CD8-positive, alpha-beta memory T cell (primary cell): ENCODE measurements around the gene SUGT1. TPM values are rescaled to one million over a fixed set of nuclear protein-coding genes. Genes with fewer than 3 reads are reported as not detected.
"Not testable (repeated sequence)": the region's sequence is repeated elsewhere in the genome, so short reads cannot be mapped to it uniquely, and the experiment has no call there.

ENCODE experiments used
- CTCF ChIA-PET: fragments of 350-600 bp; sonication (Branson Sonifier 250); formaldehyde crosslinking; loops from one replicate; lab custom pipeline; 2021; ENCODE audit warnings: antibody characterized with exemption; lab: Charles Lee
- POLR2A ChIA-PET: fragments of 350-600 bp; sonication (Branson Sonifier 250); formaldehyde crosslinking; loops from one replicate; lab custom pipeline; 2021; ENCODE audit warnings: antibody characterized with exemption; lab: Charles Lee
- DNase-seq, 5 donors: peaks; one replicate each; pipeline versions ENCODE4 v3.0.0 to v3.0.0-alpha.2; 2020 to 2022; ENCODE audit warnings: mixed read lengths in 1 of 5
- H3K27ac ChIP-seq: one replicate; pipeline ENCODE4 v1.7.0; 2013; ENCODE audit warnings: low read depth, mild to moderate bottlenecking, low read length, moderate library complexity
- H3K27me3 ChIP-seq: 2 replicates; pipeline ENCODE4 v1.7.0; 2013; ENCODE audit warnings: low read length, mild to moderate bottlenecking; ENCODE audit not compliant: insufficient read depth, poor library complexity, severe bottlenecking
- H3K36me3 ChIP-seq: 2 replicates; pipeline ENCODE4 v1.7.0; 2013; ENCODE audit warnings: mild to moderate bottlenecking, low read length, moderate library complexity; ENCODE audit not compliant: insufficient read depth
- H3K4me1 ChIP-seq: 2 replicates; pipeline ENCODE4 v1.7.0; 2013; ENCODE audit warnings: mild to moderate bottlenecking, low read length, moderate library complexity; ENCODE audit not compliant: insufficient read depth
- H3K4me3 ChIP-seq: 2 replicates; pipeline ENCODE4 v1.7.0; 2013; ENCODE audit warnings: mild to moderate bottlenecking, low read length
- H3K9me3 ChIP-seq: 2 replicates; pipeline ENCODE4 v1.7.0; 2013; ENCODE audit warnings: mild to moderate bottlenecking, low read length
- H3K27ac Mint-ChIP-seq, 8 donors: one replicate each; pipeline ENCODE4 v1.8.0; 2020 to 2021; ENCODE audit warnings: mixed read lengths in 8 of 8, mild to moderate bottlenecking in 6 of 8, inconsistent platforms in 3 of 8, moderate library complexity in 3 of 8
- H3K27me3 Mint-ChIP-seq, 2 donors: one replicate each; pipeline ENCODE4 v1.8.0; 2020 to 2021; ENCODE audit warnings: mixed read lengths in 2 of 2, mild to moderate bottlenecking in 1 of 2, moderate library complexity in 1 of 2
- H3K36me3 Mint-ChIP-seq, 3 donors: one replicate each; pipeline ENCODE4 v1.8.0; 2020 to 2021; ENCODE audit warnings: mixed read lengths in 3 of 3, inconsistent platforms in 1 of 3, mild to moderate bottlenecking in 1 of 3
- H3K4me1 Mint-ChIP-seq, 3 donors: one replicate each; pipeline ENCODE4 v1.8.0; 2020 to 2021; ENCODE audit warnings: mixed read lengths in 3 of 3, inconsistent platforms in 1 of 3, mild to moderate bottlenecking in 1 of 3
- H3K4me3 Mint-ChIP-seq, 7 donors: one replicate each; pipeline ENCODE4 v1.8.0; 2020 to 2021; ENCODE audit warnings: mixed read lengths in 7 of 7, mild to moderate bottlenecking in 6 of 7, moderate library complexity in 4 of 7, inconsistent platforms in 2 of 7
- H3K9me3 Mint-ChIP-seq, 5 donors: one replicate each; pipeline ENCODE4 v1.8.0; 2020 to 2022; ENCODE audit warnings: mixed read lengths in 5 of 5, mild to moderate bottlenecking in 3 of 5, moderate library complexity in 2 of 5, inconsistent platforms in 1 of 5
- polyA plus RNA-seq: library from polyadenylated mRNA; unstranded; fragments of 300-500 nt; fragmentation: Illumina TruSeq; gene quantifications from one replicate; pipeline ENCODE4 v1.2.3, GENCODE V29; 2021
- total RNA-seq, 2 experiments: library from RNA; stranded (reverse); gene quantifications; one replicate each; pipeline ENCODE4 v1.2.3, GENCODE V29; 2021

Gene SUGT1
- total and polyA plus RNA-seq, 3 experiments from 2014 or later: 54.8 to 71.1 (median 66.7) TPM

GRCh38 chr13:52721356-52721755 is 68.7 kb downstream of the SUGT1 start:
- H3K36me3 ChIP-seq, DNase-seq, H3K27me3 ChIP-seq, H3K9me3 ChIP-seq, POLR2A ChIA-PET, H3K4me1 ChIP-seq, H3K27ac ChIP-seq, H3K27ac Mint-ChIP-seq, H3K4me3 ChIP-seq, H3K4me1 Mint-ChIP-seq, H3K4me3 Mint-ChIP-seq: not testable (repeated sequence)
- Mint-ChIP-seq H3K9me3 (peaks cover 12 to 31% (median 28%) of the 10 kb centered on the region in 5 donors), H3K27me3 (peaks cover 31 to 61% of the 10 kb centered on the region in 2 donors), H3K36me3 (peaks cover 0 to 35% (median 0%) of the 10 kb centered on the region in 3 donors)
- CTCF ChIA-PET: interaction anchor here (1.7 kb wide), 1 partner anchor 8 kb away, joined by 5 read pairs; no protein-coding TSS in a partner anchor

DNA sequence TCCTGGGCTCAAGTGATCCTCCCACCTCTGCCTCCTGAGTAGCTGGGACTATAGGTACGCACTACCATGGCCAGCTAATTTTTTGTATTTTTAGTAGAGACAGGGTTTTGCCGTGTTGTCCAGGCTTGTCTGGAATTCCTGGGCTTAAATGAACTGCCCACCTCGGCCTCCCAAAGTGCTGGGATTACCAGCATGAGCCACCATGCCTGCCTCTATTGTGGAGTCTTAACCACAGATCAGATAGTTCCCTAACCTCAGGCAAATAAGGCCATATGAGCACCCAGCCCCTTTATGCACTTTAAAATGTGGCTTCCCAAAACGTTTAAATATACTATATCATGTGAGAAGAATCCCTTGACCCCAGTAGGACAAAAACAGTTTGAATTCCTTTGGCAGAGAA is 70.5 kb downstream of the SUGT1 start:
- Mint-ChIP-seq H3K4me3 (no peak overlapping the region), H3K27ac (no peak overlapping the region), H3K36me3 (peaks cover 0 to 23% (median 0%) of the 10 kb centered on the region in 3 donors), H3K9me3 (peaks cover 12 to 23% (median 16%) of the 10 kb centered on the region in 5 donors), H3K27me3 (peaks cover 31 to 46% of the 10 kb centered on the region in 2 donors), H3K4me1 (no peaks in the 10 kb centered on the region)
- Histone ChIP-seq H3K36me3 (no peaks in the 10 kb centered on the region), H3K27ac (no peak overlapping the region), H3K9me3 (no peaks in the 10 kb centered on the region), H3K4me3 (no peak overlapping the region), H3K27me3 (no peaks in the 10 kb centered on the region), H3K4me1 (no peaks in the 10 kb centered on the region)
- POLR2A ChIA-PET: no interaction called here
- CTCF ChIA-PET: interaction anchor here (1.7 kb wide), 1 partner anchor 10 kb away, joined by 5 read pairs; no protein-coding TSS in a partner anchor
- DNase-seq: no peak

- ChIA-PET CTCF (no interaction called here), POLR2A (no interaction called here)
- H3K4me1 ChIP-seq: no peaks in the 10 kb centered on the region
- Mint-ChIP-seq H3K27ac (no peak overlapping the region), H3K4me3 (no peak overlapping the region), H3K27me3 (peaks cover 17 to 27% of the 10 kb centered on the region in 2 donors), H3K4me1 (peaks cover 0 to 4% (median 3%) of the 10 kb centered on the region in 3 donors), H3K36me3 (peaks cover 0 to 6% (median 0%) of the 10 kb centered on the region in 3 donors), H3K9me3 (peaks cover 0 to 11% (median 4%) of the 10 kb centered on the region in 5 donors)
- no peaks in the 10 kb centered on the region for H3K36me3 ChIP-seq
- no peaks in the 10 kb centered on the region for H3K27me3 ChIP-seq
- no peak overlapping the region for H3K4me3 ChIP-seq
- H3K9me3 ChIP-seq: no peaks in the 10 kb centered on the region
- DNase-seq: no peak
- H3K27ac ChIP-seq: no peak overlapping the region
Observed at GRCh38 chr13:52725302-52725701, 72.7 kb downstream of the SUGT1 start.

DNA sequence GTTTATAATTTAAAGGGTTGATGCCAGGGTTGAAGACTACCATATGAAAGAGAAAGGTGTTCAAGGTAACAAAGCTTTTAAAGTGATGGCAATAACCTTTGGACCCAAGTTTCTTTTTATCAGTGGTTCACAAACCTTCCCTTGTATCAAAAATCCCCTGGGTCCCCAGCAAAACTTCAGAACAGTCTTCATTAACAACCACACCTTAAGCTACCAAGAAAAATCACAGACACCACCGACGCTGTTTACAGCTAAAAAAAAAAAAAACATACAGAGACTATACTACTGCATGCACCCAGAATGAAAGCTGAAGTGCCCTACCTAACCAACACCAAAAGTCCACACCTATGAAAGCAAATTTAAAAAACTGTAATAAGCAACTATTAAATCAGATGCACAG is 73.6 kb downstream of the SUGT1 start:
- Mint-ChIP-seq H3K36me3 (peaks cover 0 to 6% (median 0%) of the 10 kb centered on the region in 3 donors), H3K27me3 (peaks cover 17 to 25% of the 10 kb centered on the region in 2 donors), H3K4me1 (peaks cover 0 to 4% (median 3%) of the 10 kb centered on the region in 3 donors), H3K9me3 (peaks cover 3 to 11% (median 5%) of the 10 kb centered on the region in 5 donors), H3K4me3 (no peak overlapping the region), H3K27ac (no peak overlapping the region)
- Histone ChIP-seq H3K27ac (no peak overlapping the region), H3K36me3 (no peaks in the 10 kb centered on the region), H3K4me1 (no peaks in the 10 kb centered on the region), H3K27me3 (no peaks in the 10 kb centered on the region), H3K9me3 (no peaks in the 10 kb centered on the region), H3K4me3 (no peak overlapping the region)
- POLR2A ChIA-PET: no interaction called here
- DNase-seq: no peak
- CTCF ChIA-PET: no interaction called here

DNA sequence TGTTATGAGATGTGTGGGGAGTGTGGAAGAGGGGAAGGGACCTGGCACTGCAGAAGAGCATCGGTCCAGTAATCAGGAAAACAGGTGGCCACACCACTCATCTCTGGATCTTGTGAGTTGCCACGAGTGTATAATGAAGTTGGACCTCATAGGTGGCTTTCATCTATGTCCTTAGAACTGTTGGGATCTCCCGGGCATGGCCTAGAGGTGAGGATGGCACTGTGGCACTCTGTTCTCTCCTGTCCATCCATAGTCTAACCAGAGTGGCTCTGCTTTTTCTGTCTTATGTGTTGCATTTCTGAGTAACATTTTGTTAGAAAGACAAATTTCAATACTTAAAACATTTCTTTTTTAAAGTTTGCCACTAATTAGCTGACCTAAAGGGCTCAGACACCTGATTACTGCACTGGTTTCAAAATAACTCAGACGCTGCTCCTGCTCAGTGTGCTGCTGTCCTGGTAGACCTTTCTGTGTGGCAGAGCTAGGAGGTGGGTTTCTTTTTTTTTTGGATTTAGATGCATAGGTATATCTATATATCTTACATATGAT is 81.5 kb downstream of the SUGT1 start:
- Mint-ChIP-seq H3K9me3 (peaks cover 0 to 5% (median 0%) of the 10 kb centered on the region in 5 donors), H3K27me3 (peaks cover 5 to 33% of the 10 kb centered on the region in 2 donors), H3K27ac (no peak overlapping the region), H3K4me3 (no peak overlapping the region), H3K4me1 (peaks cover 0 to 5% (median 2%) of the 10 kb centered on the region in 3 donors), H3K36me3 (no peaks in the 10 kb centered on the region)
- Histone ChIP-seq H3K27me3 (peaks cover 5% of the 10 kb centered on the region), H3K9me3 (no peaks in the 10 kb centered on the region), H3K4me3 (no peak overlapping the region), H3K36me3 (no peaks in the 10 kb centered on the region), H3K4me1 (no peaks in the 10 kb centered on the region), H3K27ac (no peak overlapping the region)
- no peak for DNase-seq
- CTCF ChIA-PET: no interaction called here
- POLR2A ChIA-PET: no interaction called here

DNA sequence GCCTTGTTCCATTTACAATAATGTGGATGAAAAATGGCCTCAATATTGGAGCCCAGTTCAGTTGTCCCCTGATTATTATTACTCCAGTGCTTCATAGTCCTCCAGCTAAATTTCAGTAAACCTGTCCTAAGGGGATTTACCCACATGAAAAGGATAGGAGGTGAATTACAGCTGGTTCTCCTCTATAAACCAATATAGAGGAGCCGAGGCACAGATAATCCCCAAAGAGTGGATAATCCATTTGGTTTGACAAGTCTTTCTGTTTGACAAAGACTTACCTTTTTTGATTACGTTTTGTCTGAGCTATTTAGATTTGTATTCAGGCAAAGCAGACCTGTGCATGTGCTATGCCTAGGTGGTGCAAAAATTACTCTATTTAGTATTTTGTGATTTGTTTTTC is 84.3 kb downstream of the SUGT1 start:
- H3K36me3 Mint-ChIP-seq: no peaks in the 10 kb centered on the region
- H3K4me1 Mint-ChIP-seq: peaks cover 0 to 11% (median 4%) of the 10 kb centered on the region in 3 donors
- Histone ChIP-seq H3K9me3 (no peaks in the 10 kb centered on the region), H3K4me1 (no peaks in the 10 kb centered on the region), H3K27me3 (peaks cover 10% of the 10 kb centered on the region), H3K27ac (no peak overlapping the region), H3K4me3 (no peak overlapping the region), H3K36me3 (no peaks in the 10 kb centered on the region)
- POLR2A ChIA-PET: no interaction called here
- peaks cover 0 to 3% (median 0%) of the 10 kb centered on the region in 5 donors for H3K9me3 Mint-ChIP-seq
- DNase-seq: no peak
- no peak overlapping the region for H3K27ac Mint-ChIP-seq
- H3K4me3 Mint-ChIP-seq: no peak overlapping the region
- peaks cover 17 to 53% of the 10 kb centered on the region in 2 donors for H3K27me3 Mint-ChIP-seq
- CTCF ChIA-PET: no interaction called here

GRCh38 chr13:52737451-52737850 is 84.8 kb downstream of the SUGT1 start:
- Histone ChIP-seq H3K36me3 (no peaks in the 10 kb centered on the region), H3K9me3 (no peaks in the 10 kb centered on the region), H3K27me3 (peaks cover 10% of the 10 kb centered on the region), H3K4me1 (no peaks in the 10 kb centered on the region), H3K4me3 (no peak overlapping the region), H3K27ac (no peak overlapping the region)
- H3K4me3 Mint-ChIP-seq: no peak overlapping the region
- peaks cover 0 to 11% (median 4%) of the 10 kb centered on the region in 3 donors for H3K4me1 Mint-ChIP-seq
- ChIA-PET CTCF (no interaction called here), POLR2A (no interaction called here)
- no peak overlapping the region for H3K27ac Mint-ChIP-seq
- no peak for DNase-seq
- H3K27me3 Mint-ChIP-seq: peaks cover 18 to 59% of the 10 kb centered on the region in 2 donors
- H3K36me3 Mint-ChIP-seq: peaks cover 0 to under 1% (median 0%) of the 10 kb centered on the region in 3 donors
- H3K9me3 Mint-ChIP-seq: peaks cover 0 to 8% (median 0%) of the 10 kb centered on the region in 5 donors

- H3K27me3 Mint-ChIP-seq: peaks cover 20 to 64% of the 10 kb centered on the region in 2 donors
- peaks cover 0 to 3% (median 0%) of the 10 kb centered on the region in 3 donors for H3K36me3 Mint-ChIP-seq
- ChIA-PET POLR2A (no interaction called here), CTCF (no interaction called here)
- peaks cover 0 to 11% (median 4%) of the 10 kb centered on the region in 3 donors for H3K4me1 Mint-ChIP-seq
- H3K4me3 ChIP-seq: no peak overlapping the region
- no peaks in the 10 kb centered on the region for H3K9me3 ChIP-seq
- H3K4me1 ChIP-seq: no peaks in the 10 kb centered on the region
- no peaks in the 10 kb centered on the region for H3K36me3 ChIP-seq
- peaks cover 0 to 8% (median 0%) of the 10 kb centered on the region in 5 donors for H3K9me3 Mint-ChIP-seq
- no peak overlapping the region for H3K27ac Mint-ChIP-seq
- no peak overlapping the region for H3K27ac ChIP-seq
- no peak overlapping the region for H3K4me3 Mint-ChIP-seq
- DNase-seq: no peak
- H3K27me3 ChIP-seq: peaks cover 10% of the 10 kb centered on the region
Observed at GRCh38 chr13:52737965-52738364, 85.3 kb downstream of the SUGT1 start.
